A549 (cell line): ENCODE measurements around the gene YKT6.

Experiments
- CBX8 ChIP-seq: fragments of 200-600 bp; sonication (generic); IDR thresholded peaks from 2 replicates; pipeline ENCODE4 v1.6.1; 2016
- HOXA7 ChIP-seq: fragments of 250-450 bp; sonication (Bioruptor Pico); IDR thresholded peaks from 2 replicates; pipeline ENCODE4 v1.5.0; 2020; ENCODE audit warnings: mild to moderate bottlenecking, moderate library complexity
- HOXB13 ChIP-seq: fragments of 250-450 bp; sonication (Bioruptor Pico); IDR thresholded peaks from 2 replicates; pipeline ENCODE4 v1.5.0; 2020; ENCODE audit warnings: low read depth, mild to moderate bottlenecking, moderate library complexity
- JUN ChIP-seq, 2 experiments: fragments of >200 bp; sonication (Bioruptor Twin); formaldehyde crosslinking; IDR thresholded peaks; 2 replicates in 1 of 2; 3 replicates in 1 of 2; pipeline ENCODE4 v1.6.1; 2016 to 2017
- KDM1A ChIP-seq: fragments of 200-600 bp; sonication (generic); IDR thresholded peaks from 2 replicates; pipeline ENCODE4 v1.6.1; 2016; ENCODE audit warnings: low read depth, mild to moderate bottlenecking
- POLR2A ChIP-seq: IDR thresholded peaks from 2 replicates; pipeline ENCODE4 v1.6.1; 2012; ENCODE audit warnings: mild to moderate bottlenecking, low read length
- POLR2AphosphoS2 ChIP-seq: conservative IDR thresholded peaks from 2 replicates; pipeline ENCODE4 v1.6.1; 2012; ENCODE audit warnings: low read length, improper control_type of control experiment, inconsistent platforms
- RCOR1 ChIP-seq: fragments of 150-350 bp; IDR thresholded peaks from 2 replicates; pipeline ENCODE4 v1.6.1; 2014; ENCODE audit warnings: antibody characterized with exemption, low read length, low read depth
- RFX5 ChIP-seq: fragments of 450-650 bp; IDR thresholded peaks from 2 replicates; pipeline ENCODE4 v1.7.1; 2014; ENCODE audit warnings: antibody characterized with exemption, mild to moderate bottlenecking, moderate library complexity
- TP53 ChIP-seq: fragments of 250-450 bp; sonication (Bioruptor Pico); IDR thresholded peaks from 2 replicates; pipeline ENCODE4 v1.5.0; 2021; ENCODE audit warnings: mild to moderate bottlenecking, moderate library complexity
- TF ChIP-seq, protein P1 (sequence below): fragments of >200 bp; sonication (Bioruptor Twin); formaldehyde crosslinking; IDR thresholded peaks from 3 replicates; pipeline ENCODE4 v1.5.1; 2016
- TF ChIP-seq, protein P2 (sequence below): IDR thresholded peaks from 2 replicates; pipeline ENCODE4 v1.6.1; 2012

DNA sequence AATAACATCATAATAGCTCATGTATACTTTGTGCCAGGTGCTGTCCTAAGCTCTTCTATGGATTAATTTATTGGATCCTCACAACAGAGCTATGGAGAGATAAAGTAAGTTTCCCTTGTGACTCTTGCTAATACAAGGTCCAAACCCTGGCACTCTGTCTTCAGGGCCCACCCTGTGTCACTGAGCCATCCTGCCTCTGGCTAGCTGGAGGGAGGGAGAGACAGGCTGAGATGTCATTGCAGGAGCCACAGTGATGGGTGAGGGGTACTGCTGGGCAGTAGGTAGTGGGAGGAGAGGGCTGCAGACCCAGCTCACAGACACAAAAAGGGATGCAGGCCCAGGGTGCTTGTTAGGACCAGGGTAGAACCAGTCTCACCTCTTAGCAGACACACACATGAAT, 28.4 kb upstream of the YKT6 start:
- TF ChIP-seq POLR2A (no peak), KDM1A (no peak), HOXA7 (CRISPR knock-in tag) (no peak), TP53 (no peak), CBX8 (no peak), JUN (IDR thresholded peaks at IDR 0.05) (no peak), RCOR1 (no peak), POLR2AphosphoS2 (no peak), HOXB13 (CRISPR knock-in tag) (no peak), RFX5 (no peak)
- TF ChIP-seq, protein P1, sequence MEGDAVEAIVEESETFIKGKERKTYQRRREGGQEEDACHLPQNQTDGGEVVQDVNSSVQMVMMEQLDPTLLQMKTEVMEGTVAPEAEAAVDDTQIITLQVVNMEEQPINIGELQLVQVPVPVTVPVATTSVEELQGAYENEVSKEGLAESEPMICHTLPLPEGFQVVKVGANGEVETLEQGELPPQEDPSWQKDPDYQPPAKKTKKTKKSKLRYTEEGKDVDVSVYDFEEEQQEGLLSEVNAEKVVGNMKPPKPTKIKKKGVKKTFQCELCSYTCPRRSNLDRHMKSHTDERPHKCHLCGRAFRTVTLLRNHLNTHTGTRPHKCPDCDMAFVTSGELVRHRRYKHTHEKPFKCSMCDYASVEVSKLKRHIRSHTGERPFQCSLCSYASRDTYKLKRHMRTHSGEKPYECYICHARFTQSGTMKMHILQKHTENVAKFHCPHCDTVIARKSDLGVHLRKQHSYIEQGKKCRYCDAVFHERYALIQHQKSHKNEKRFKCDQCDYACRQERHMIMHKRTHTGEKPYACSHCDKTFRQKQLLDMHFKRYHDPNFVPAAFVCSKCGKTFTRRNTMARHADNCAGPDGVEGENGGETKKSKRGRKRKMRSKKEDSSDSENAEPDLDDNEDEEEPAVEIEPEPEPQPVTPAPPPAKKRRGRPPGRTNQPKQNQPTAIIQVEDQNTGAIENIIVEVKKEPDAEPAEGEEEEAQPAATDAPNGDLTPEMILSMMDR = no peak
- TF ChIP-seq, protein P2, sequence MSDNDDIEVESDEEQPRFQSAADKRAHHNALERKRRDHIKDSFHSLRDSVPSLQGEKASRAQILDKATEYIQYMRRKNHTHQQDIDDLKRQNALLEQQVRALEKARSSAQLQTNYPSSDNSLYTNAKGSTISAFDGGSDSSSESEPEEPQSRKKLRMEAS = no peak
